Measurements from ENCODE around the gene ZNF574.

- no peak for TF ChIP-seq POLR2AphosphoS5 (IDR thresholded peaks at IDR 0.05)
- no peak for TF ChIP-seq CTCF (IDR thresholded peaks at IDR 0.05)
- TF ChIP-seq EP300 (IDR thresholded peaks at IDR 0.05) = no peak
Observed at GRCh38 chr19:42105368-42105767, 29.4 kb downstream of the ZNF574 start.
